Measurements from ENCODE around the gene GRM5. TPM values are rescaled to one million over a fixed set of nuclear protein-coding genes. Genes with fewer than 3 reads are reported as not detected.
"Not testable (repeated sequence)": the region's sequence is repeated elsewhere in the genome, so short reads cannot be mapped to it uniquely, and the experiment has no call there.

Gene GRM5
- total and polyA plus RNA-seq, 2 donors from 2014 or later, result 0.06 to 0.63 TPM

DNA sequence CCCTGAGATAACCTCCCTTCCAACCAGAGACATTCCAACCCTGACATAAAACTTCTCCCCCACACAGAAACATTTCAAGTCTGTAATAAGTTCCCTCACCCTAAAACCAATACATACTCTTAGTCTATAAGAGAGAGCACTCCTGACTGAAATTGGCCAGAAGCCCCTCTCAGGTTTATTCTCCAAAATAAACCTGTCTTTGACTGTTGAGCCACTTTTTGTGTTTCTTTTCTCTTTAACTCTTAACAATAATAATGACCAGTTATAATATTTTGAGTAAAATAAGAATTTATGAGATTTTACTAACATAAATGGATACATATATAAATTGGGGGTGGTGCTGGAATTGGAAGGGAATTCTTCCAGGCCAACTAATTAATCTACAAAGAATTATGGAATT, 93.6 kb downstream of the GRM5 start:
- Histone ChIP-seq H3K4me1 (ENCODE audit: control insufficient read depth in 2 of 3, insufficient read depth in 2 of 3, low read depth in 1 of 3, low read length in 3 of 3) (no peaks in the 10 kb centered on the region), H3K27ac (ENCODE audit: low read depth in 2 of 2, low read length in 2 of 2) (no peak overlapping the region), H3K4me3 (ENCODE audit: low read length in 3 of 3) (no peak overlapping the region), H3K9me3 (ENCODE audit: control insufficient read depth in 2 of 3, insufficient read depth in 1 of 3, low read length in 3 of 3) (no peaks in the 10 kb centered on the region), H3K9ac (ENCODE audit: low read length in 3 of 3) (no peak overlapping the region), H3K27me3 (ENCODE audit: control insufficient read depth, insufficient read depth, low read length) (no peaks in the 10 kb centered on the region), H3K36me3 (ENCODE audit: control insufficient read depth in 2 of 3, insufficient read depth in 3 of 3, low read length in 3 of 3) (no peaks in the 10 kb centered on the region)
- FAIRE-seq (no peak), DNase-seq (no peak)
- TF ChIP-seq CTCF (IDR thresholded peaks at IDR 0.05; ENCODE audit: borderline replicate concordance, extremely low read depth, insufficient read depth), result no peak
- intact Hi-C loops (cut with DNase I), result no loop called here

DNA sequence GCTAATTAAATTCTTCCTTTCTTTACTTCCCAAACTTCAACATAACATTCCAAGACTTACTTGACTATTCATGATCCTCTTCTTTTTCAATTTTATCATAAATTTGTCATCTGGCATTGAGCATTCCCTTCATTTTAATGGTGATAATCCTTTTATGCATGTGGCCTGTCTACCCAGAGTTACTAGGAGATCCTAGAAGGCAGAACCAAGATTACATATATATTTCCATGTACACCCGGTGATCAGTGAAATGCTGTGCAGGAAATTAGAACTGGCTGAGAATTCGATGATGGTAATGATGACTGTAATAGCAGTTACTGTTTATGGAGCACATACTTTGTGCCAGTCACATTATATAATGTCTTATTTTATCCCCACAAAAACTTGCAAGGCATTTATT, 104.2 kb downstream of the GRM5 start:
- H3K4me3 ChIP-seq (ENCODE audit: low read length in 3 of 3); FAIRE-seq; H3K9me3 ChIP-seq (ENCODE audit: control insufficient read depth in 2 of 3, insufficient read depth in 1 of 3, low read length in 3 of 3); H3K4me1 ChIP-seq (ENCODE audit: control insufficient read depth in 2 of 3, insufficient read depth in 2 of 3, low read depth in 1 of 3, low read length in 3 of 3); intact Hi-C loops (cut with DNase I); H3K27ac ChIP-seq (ENCODE audit: low read depth in 2 of 2, low read length in 2 of 2); H3K27me3 ChIP-seq (ENCODE audit: control insufficient read depth, insufficient read depth, low read length); H3K9ac ChIP-seq (ENCODE audit: low read length in 3 of 3); H3K36me3 ChIP-seq (ENCODE audit: control insufficient read depth in 2 of 3, insufficient read depth in 3 of 3, low read length in 3 of 3); DNase-seq: not testable (repeated sequence)

DNA sequence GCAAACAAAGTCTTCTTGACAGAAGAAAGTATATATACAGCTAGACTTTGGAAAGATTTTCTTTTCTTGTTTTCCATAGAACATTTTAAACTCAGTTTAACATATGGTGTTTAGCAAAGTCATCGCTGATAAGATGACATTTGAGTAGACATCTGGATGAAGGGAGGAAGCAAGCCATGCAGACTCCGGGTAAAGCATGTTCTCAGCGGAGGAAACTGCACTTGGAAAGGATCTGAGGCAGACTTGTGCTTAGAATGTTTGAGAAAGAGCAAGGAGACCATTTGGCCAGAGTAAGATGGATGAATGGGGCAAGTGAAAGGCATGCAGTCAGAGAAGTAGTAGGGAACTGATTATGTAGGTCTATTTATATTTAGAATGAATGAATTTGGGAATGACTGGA, 105.9 kb downstream of the GRM5 start:
- H3K27ac ChIP-seq (ENCODE audit: low read depth in 2 of 2, low read length in 2 of 2); H3K9ac ChIP-seq (ENCODE audit: low read length in 3 of 3); FAIRE-seq; H3K27me3 ChIP-seq (ENCODE audit: control insufficient read depth, insufficient read depth, low read length); H3K4me1 ChIP-seq (ENCODE audit: control insufficient read depth in 2 of 3, insufficient read depth in 2 of 3, low read depth in 1 of 3, low read length in 3 of 3); DNase-seq; H3K9me3 ChIP-seq (ENCODE audit: control insufficient read depth in 2 of 3, insufficient read depth in 1 of 3, low read length in 3 of 3); H3K4me3 ChIP-seq (ENCODE audit: low read length in 3 of 3); H3K36me3 ChIP-seq (ENCODE audit: control insufficient read depth in 2 of 3, insufficient read depth in 3 of 3, low read length in 3 of 3); intact Hi-C loops (cut with DNase I): not testable (repeated sequence)

DNA sequence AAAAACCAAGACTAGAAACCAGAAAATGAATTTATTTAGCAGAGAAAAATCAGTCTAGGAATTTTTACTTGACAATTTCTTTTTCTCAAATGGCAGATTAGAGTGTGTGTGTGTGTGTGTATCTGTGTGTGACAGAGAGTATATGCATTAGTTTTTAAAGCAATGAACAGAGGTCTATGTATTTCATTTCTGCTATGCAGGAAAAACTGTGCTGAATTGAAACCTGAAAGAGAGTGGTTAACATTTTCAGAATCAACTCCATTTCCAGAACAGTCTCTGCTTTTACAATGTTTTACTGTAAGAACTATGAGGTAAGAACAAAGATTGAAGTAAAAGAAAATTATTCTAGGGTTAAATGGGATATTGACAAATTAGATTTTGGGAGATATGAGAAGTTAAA, 114.8 kb downstream of the GRM5 start:
- intact Hi-C loops (cut with DNase I), result no loop called here
- Histone ChIP-seq H3K36me3 (ENCODE audit: control insufficient read depth in 2 of 3, insufficient read depth in 3 of 3, low read length in 3 of 3) (no peaks in the 10 kb centered on the region), H3K27ac (ENCODE audit: low read depth in 2 of 2, low read length in 2 of 2) (no peak overlapping the region), H3K9ac (ENCODE audit: low read length in 3 of 3) (no peak overlapping the region), H3K4me1 (ENCODE audit: control insufficient read depth in 2 of 3, insufficient read depth in 2 of 3, low read depth in 1 of 3, low read length in 3 of 3) (no peaks in the 10 kb centered on the region), H3K4me3 (ENCODE audit: low read length in 3 of 3) (no peak overlapping the region), H3K27me3 (ENCODE audit: control insufficient read depth, insufficient read depth, low read length) (no peaks in the 10 kb centered on the region), H3K9me3 (ENCODE audit: control insufficient read depth in 2 of 3, insufficient read depth in 1 of 3, low read length in 3 of 3) (no peaks in the 10 kb centered on the region)
- DNase-seq, result no peak
- TF ChIP-seq CTCF (IDR thresholded peaks at IDR 0.05; ENCODE audit: borderline replicate concordance, extremely low read depth, insufficient read depth), result no peak
- no peak for FAIRE-seq

DNA sequence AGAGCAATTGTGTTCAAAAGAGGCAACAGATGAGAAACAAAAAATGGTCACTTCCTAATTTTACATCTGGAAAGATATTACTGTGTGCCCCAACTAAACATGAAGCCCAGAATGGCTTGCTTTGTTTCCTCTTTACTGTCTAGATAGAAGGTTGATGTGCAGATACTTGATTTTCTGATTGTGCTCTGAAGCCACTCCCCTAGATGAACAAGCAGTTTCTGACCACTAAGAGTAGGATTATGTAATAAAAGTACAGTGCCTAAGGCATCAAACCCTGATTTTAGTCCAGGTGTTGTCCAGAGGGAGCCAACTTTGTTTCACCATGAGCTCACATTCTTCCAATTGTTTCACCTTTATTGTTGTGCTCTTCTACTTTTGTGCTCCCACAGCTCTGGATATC, 116.9 kb downstream of the GRM5 start:
- FAIRE-seq; H3K27me3 ChIP-seq (ENCODE audit: control insufficient read depth, insufficient read depth, low read length); H3K36me3 ChIP-seq (ENCODE audit: control insufficient read depth in 2 of 3, insufficient read depth in 3 of 3, low read length in 3 of 3); H3K9me3 ChIP-seq (ENCODE audit: control insufficient read depth in 2 of 3, insufficient read depth in 1 of 3, low read length in 3 of 3); H3K27ac ChIP-seq (ENCODE audit: low read depth in 2 of 2, low read length in 2 of 2); DNase-seq; H3K4me3 ChIP-seq (ENCODE audit: low read length in 3 of 3); intact Hi-C loops (cut with DNase I); H3K9ac ChIP-seq (ENCODE audit: low read length in 3 of 3); H3K4me1 ChIP-seq (ENCODE audit: control insufficient read depth in 2 of 3, insufficient read depth in 2 of 3, low read depth in 1 of 3, low read length in 3 of 3): not testable (repeated sequence)

GRCh38 chr11:88947843-88948572, 117.8 kb downstream of the GRM5 start:
- H3K4me3 ChIP-seq (ENCODE audit: low read length in 3 of 3); H3K9ac ChIP-seq (ENCODE audit: low read length in 3 of 3); FAIRE-seq; H3K9me3 ChIP-seq (ENCODE audit: control insufficient read depth in 2 of 3, insufficient read depth in 1 of 3, low read length in 3 of 3); intact Hi-C loops (cut with DNase I); H3K36me3 ChIP-seq (ENCODE audit: control insufficient read depth in 2 of 3, insufficient read depth in 3 of 3, low read length in 3 of 3); H3K4me1 ChIP-seq (ENCODE audit: control insufficient read depth in 2 of 3, insufficient read depth in 2 of 3, low read depth in 1 of 3, low read length in 3 of 3); H3K27ac ChIP-seq (ENCODE audit: low read depth in 2 of 2, low read length in 2 of 2); H3K27me3 ChIP-seq (ENCODE audit: control insufficient read depth, insufficient read depth, low read length); DNase-seq: not testable (repeated sequence)

DNA sequence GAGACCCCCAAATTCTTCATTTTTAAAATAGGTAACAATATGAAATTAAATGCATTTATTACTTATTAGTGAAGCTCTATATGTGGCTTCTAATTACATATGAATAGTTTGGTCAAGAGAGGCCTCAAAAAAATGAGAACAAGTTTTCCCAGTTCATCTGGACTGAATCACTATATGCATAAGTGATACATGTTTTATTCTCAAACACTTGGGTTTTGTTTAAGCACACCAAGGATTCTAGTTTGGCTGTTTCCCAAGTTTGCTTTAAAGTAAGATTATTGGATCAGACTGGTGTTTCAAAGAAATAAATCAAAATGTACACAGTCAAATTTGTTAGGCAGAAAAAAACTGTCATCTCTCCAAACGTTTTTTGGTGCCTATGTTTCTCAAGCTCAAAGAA, 136.1 kb downstream of the GRM5 start:
- H3K27ac ChIP-seq (ENCODE audit: low read depth in 2 of 2, low read length in 2 of 2); intact Hi-C loops (cut with DNase I); DNase-seq; FAIRE-seq; H3K36me3 ChIP-seq (ENCODE audit: control insufficient read depth in 2 of 3, insufficient read depth in 3 of 3, low read length in 3 of 3); H3K9me3 ChIP-seq (ENCODE audit: control insufficient read depth in 2 of 3, insufficient read depth in 1 of 3, low read length in 3 of 3); H3K4me3 ChIP-seq (ENCODE audit: low read length in 3 of 3); H3K4me1 ChIP-seq (ENCODE audit: control insufficient read depth in 2 of 3, insufficient read depth in 2 of 3, low read depth in 1 of 3, low read length in 3 of 3); H3K27me3 ChIP-seq (ENCODE audit: control insufficient read depth, insufficient read depth, low read length); H3K9ac ChIP-seq (ENCODE audit: low read length in 3 of 3): not testable (repeated sequence)

All from kidney (tissue), 14 donors.